ENCODE data around the gene CENPO.

The CENPO gene

GRCh38 chr2:24806661-24807036 lies 13.4 kb downstream of the CENPO start:
- no peak overlapping the region for H3K4me3 ChIP-seq (ENCODE audit: low read depth, low read length)
- TF ChIP-seq CTCF (IDR thresholded peaks at IDR 0.05; ENCODE audit: low read depth, low read length) = no peak

- H3K4me3 ChIP-seq (ENCODE audit: low read depth, low read length) = no peak overlapping the region
- no peak for TF ChIP-seq CTCF (IDR thresholded peaks at IDR 0.05; ENCODE audit: low read depth, low read length)
Observed at GRCh38 chr2:24809316-24810007, 16.2 kb downstream of the CENPO start.

GRCh38 chr2:24813691-24814137 lies 20.5 kb downstream of the CENPO start:
- no peak overlapping the region for H3K4me3 ChIP-seq (ENCODE audit: low read depth, low read length)
- no peak for TF ChIP-seq CTCF (IDR thresholded peaks at IDR 0.05; ENCODE audit: low read depth, low read length)

- no peak for TF ChIP-seq CTCF (IDR thresholded peaks at IDR 0.05; ENCODE audit: low read depth, low read length)
- no peak overlapping the region for H3K4me3 ChIP-seq (ENCODE audit: low read depth, low read length)
Observed at GRCh38 chr2:24814516-24814915, 21.3 kb downstream of the CENPO start.

GRCh38 chr2:24815171-24815570 lies 21.9 kb downstream of the CENPO start:
- H3K4me3 ChIP-seq (ENCODE audit: low read depth, low read length) = no peak overlapping the region
- no peak for TF ChIP-seq CTCF (IDR thresholded peaks at IDR 0.05; ENCODE audit: low read depth, low read length)

GRCh38 chr2:24816404-24816803 lies 23.2 kb downstream of the CENPO start:
- H3K4me3 ChIP-seq (ENCODE audit: low read depth, low read length) = no peak overlapping the region
- no peak for TF ChIP-seq CTCF (IDR thresholded peaks at IDR 0.05; ENCODE audit: low read depth, low read length)

- TF ChIP-seq CTCF (IDR thresholded peaks at IDR 0.05; ENCODE audit: low read depth, low read length) = no peak
Observed at GRCh38 chr2:24816884-24817283, 23.7 kb downstream of the CENPO start.

More at GRCh38 chr2:24816884-24817283, 23.7 kb downstream of the CENPO start:
- no peak overlapping the region for H3K4me3 ChIP-seq (ENCODE audit: low read depth, low read length)
